Heart left ventricle (tissue), 16 donors: ENCODE measurements around the gene RAP2B. TPM values are rescaled to one million over a fixed set of nuclear protein-coding genes. Genes with fewer than 3 reads are reported as not detected.
A peak's percentile ranks its signal among the peaks of the same experiment; 100 is the strongest.

ENCODE experiments used
- ATAC-seq, 4 donors: fragments of 200-7000 bp; cut with Tn5 transposase; one replicate each; pipeline ENCODE4 v1.9.1; 2020 to 2022; ENCODE audit warnings: moderate library complexity in 4 of 4, mild to moderate bottlenecking in 3 of 4, moderate number of reproducible peaks in 1 of 4
- DNase-seq, 5 donors: peaks; one replicate each; pipeline ENCODE4 v3.0.0-alpha.2; 2020
- H3K27ac ChIP-seq, 12 donors: fragments of 200-600 bp; sonication (generic) in 4 of 12; one replicate each; pipeline versions ENCODE4 v1.5.0 to v1.8.0; 2016 to 2022; ENCODE audit warnings: mild to moderate bottlenecking in 2 of 12
- H3K27me3 ChIP-seq, 9 donors: fragments of 200-600 bp; sonication (generic) in 2 of 9; one replicate each; pipeline versions ENCODE4 v1.5.1 to v1.8.0; 2016 to 2022; ENCODE audit warnings: mild to moderate bottlenecking in 3 of 9
- H3K36me3 ChIP-seq, 9 donors: fragments of 200-600 bp; sonication (generic) in 2 of 9; one replicate each; pipeline versions ENCODE4 v1.5.0 to v1.8.0; 2018 to 2022; ENCODE audit warnings: mild to moderate bottlenecking in 2 of 9
- H3K4me1 ChIP-seq, 12 donors: fragments of 200-600 bp; sonication (generic) in 4 of 12; one replicate each; pipeline versions ENCODE4 v1.5.0 to v1.8.0; 2016 to 2022; ENCODE audit warnings: mild to moderate bottlenecking in 3 of 12
- H3K4me3 ChIP-seq, 12 donors: fragments of 200-600 bp; sonication (generic) in 4 of 12; one replicate each; pipeline versions ENCODE4 v1.5.0 to v1.8.0; 2017 to 2022; ENCODE audit warnings: mild to moderate bottlenecking in 9 of 12, moderate library complexity in 4 of 12
- H3K9me3 ChIP-seq, 12 donors: fragments of 200-600 bp; sonication (generic) in 4 of 12; one replicate each; pipeline versions ENCODE4 v1.5.0 to v1.8.0; 2016 to 2022; ENCODE audit warnings: mild to moderate bottlenecking in 1 of 12
- POLR2A ChIP-seq, 2 donors: fragments of 450-650 bp; IDR thresholded peaks; one replicate each; pipeline ENCODE4 v1.6.1; 2017; ENCODE audit warnings: antibody characterized with exemption in 2 of 2, mild to moderate bottlenecking in 2 of 2, moderate library complexity in 2 of 2
- WGBS, 4 donors: extraction: QIAGEN DNeasy Blood & Tissue Kit in 2 of 4; methylation state at CpG; one replicate each; pipeline versions ENCODE4 v1.1.5 to v1.1.7; 2013 to 2018; 5-methylcytosine and 5-hydroxymethylcytosine counted together
- intact Hi-C, 10 donors: fragments of 100-400 bp; cut with DNase I; formaldehyde crosslinking; loops; one replicate each; pipeline versions ENCODE4 v1.11.1 to v1.14.2; 2022
- polyA plus RNA-seq, 2 donors: library from polyadenylated mRNA; stranded (reverse); fragments of 200-250 nt; gene quantifications; one replicate each; pipeline ENCODE4 v1.2.3, GENCODE V29; 2013
- total RNA-seq, 9 donors: library from RNA; depleted of rRNA in 2 of 9; stranded (reverse); fragments of >200 nt in 2 of 9; fragmentation: NEBNext Ultra II Directional in 3 of 9; extraction: Animal tissue kit (Norgen Biotek cat#: 25700) in 3 of 9; gene quantifications; one replicate each; pipeline versions ENCODE4 v1.1.0 to v1.2.4, GENCODE V29; 2016 to 2023
- TF ChIP-seq, protein P1 (sequence below), 12 donors: fragments of 200-600 bp; sonication (generic) in 4 of 12; IDR thresholded peaks; one replicate each; pipeline versions ENCODE4 v1.5.0 to v1.8.0; 2018 to 2022; ENCODE audit warnings: antibody characterized with exemption in 12 of 12, mild to moderate bottlenecking in 5 of 12
- donor health status: ischemic (EF 13 %, LVEDD 7.1; RV severe dilation, severe dysfunction).
- donor health status: healthy with polysubstance abuse.
- donor health status: DM: no; HTN: yes; CAD: no.
- donor health status: DM: no; HTN: no; CAD: no.
- donor health status: ischemic (EF 25% LVEDD 6.9; RV normal size, moderate dysfunction).
- donor health status: ischemic (EF 25% LVEDD 5.7; RV mildly dilated, moderate dysfunction).
- donor health status: healthy.
- donor health status: DM: yes; HTN: yes; CAD: no.
- donor health status: ischemic (EF 35%, LVEDD 5.7; RV mildly dilated, moderate dysfunction).
- donor health status: nonischemic (EF 11% LVEDD 7.7; RV severe dilation, severe dysfunction).
- donor health status: DM: yes; HTN: yes; CAD: no.
- donor health status: PGD.
- donor health status: ischemic (EF 29% LVEDD 5.4; RV normal size, mild dysfunction).
- donor health status: nonischemic (EF 23%, LVEDD 6.1; RV moderate dilation, normal function).

RAP2B gene
- total and polyA plus RNA-seq, 11 donors = 0.99 to 23.8 (median 3.6) TPM

DNA sequence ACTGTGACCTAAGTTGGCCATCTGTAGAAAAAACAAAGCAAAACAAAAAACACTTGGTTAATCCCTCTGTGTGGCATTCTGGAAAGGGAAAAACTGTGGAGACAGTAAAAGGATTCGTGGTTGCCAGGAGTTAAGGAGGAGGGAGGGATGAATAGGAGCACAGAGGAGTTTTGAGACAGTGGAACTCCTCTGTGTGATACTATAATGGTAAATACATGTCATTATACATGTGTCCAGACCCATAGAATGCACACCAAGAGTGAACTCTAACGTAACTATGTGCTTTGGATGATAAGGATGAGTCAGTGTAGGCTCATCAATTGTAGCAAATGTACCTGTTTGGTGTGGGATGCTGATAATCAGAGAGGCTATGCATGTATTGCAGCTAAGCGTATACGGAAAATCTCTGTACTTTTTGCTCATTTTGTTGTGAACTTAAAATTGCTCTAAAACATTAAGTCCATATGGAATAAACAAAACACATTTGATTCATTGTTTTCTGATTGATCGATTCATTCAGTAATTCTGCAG is 33.4 kb downstream of the RAP2B start:
- no peak for TF ChIP-seq POLR2A (IDR thresholded peaks at IDR 0.05)
- TF ChIP-seq, protein P1, sequence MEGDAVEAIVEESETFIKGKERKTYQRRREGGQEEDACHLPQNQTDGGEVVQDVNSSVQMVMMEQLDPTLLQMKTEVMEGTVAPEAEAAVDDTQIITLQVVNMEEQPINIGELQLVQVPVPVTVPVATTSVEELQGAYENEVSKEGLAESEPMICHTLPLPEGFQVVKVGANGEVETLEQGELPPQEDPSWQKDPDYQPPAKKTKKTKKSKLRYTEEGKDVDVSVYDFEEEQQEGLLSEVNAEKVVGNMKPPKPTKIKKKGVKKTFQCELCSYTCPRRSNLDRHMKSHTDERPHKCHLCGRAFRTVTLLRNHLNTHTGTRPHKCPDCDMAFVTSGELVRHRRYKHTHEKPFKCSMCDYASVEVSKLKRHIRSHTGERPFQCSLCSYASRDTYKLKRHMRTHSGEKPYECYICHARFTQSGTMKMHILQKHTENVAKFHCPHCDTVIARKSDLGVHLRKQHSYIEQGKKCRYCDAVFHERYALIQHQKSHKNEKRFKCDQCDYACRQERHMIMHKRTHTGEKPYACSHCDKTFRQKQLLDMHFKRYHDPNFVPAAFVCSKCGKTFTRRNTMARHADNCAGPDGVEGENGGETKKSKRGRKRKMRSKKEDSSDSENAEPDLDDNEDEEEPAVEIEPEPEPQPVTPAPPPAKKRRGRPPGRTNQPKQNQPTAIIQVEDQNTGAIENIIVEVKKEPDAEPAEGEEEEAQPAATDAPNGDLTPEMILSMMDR (IDR thresholded peaks at IDR 0.05) = no peak
- ATAC-seq (no peak), DNase-seq (no peak)
- intact Hi-C loops = no loop called here
- no peak overlapping the region for H3K27ac ChIP-seq
- no peaks in the 10 kb centered on the region for H3K27me3 ChIP-seq
- no peaks in the 10 kb centered on the region for H3K36me3 ChIP-seq
- no peaks in the 10 kb centered on the region for H3K9me3 ChIP-seq
- no peak overlapping the region for H3K4me3 ChIP-seq
- no peaks in the 10 kb centered on the region for H3K4me1 ChIP-seq
- 77 to 83% (median 81%) methylated on average over 5 of the region's 5 CpGs for WGBS, 4 donors

DNA sequence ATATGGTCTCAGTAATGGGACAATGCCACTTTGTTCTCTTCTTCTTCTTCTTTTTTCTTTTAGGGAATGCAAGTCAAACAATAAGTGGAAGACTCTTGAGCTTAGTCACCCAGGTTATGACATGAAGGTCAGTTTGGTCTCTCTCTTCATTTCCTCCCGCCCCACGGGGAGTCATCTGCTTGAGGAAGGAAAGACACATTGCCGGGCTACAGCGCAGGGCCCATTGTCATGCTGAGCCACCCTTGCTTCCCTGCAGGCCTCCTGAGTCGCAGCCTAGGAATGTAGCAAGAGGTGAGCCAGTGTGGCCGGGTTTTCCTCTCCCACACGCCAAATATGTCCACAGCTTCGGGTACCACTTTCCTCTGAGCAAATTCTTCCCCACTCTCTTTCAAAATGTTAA is 47.6 kb downstream of the RAP2B start:
- peaks cover 0 to 20% (median 0%) of the 10 kb centered on the region in 12 donors for H3K4me1 ChIP-seq
- no peak overlapping the region for H3K4me3 ChIP-seq
- peak overlapping the region in 1 of 12 donors; percentile 19 for H3K27ac ChIP-seq
- peak in 3 of 5 donors; percentile 28 to 50 (median 38) for DNase-seq
- H3K27me3 ChIP-seq = no peaks in the 10 kb centered on the region
- intact Hi-C loops = no loop called here
- H3K9me3 ChIP-seq = no peaks in the 10 kb centered on the region
- 47 to 54% (median 48%) methylated on average over 8 of the region's 8 CpGs for WGBS, 4 donors
- no peak for TF ChIP-seq POLR2A (IDR thresholded peaks at IDR 0.05)
- TF ChIP-seq, protein P1 (IDR thresholded peaks at IDR 0.05) = no peak
- peak in 3 of 4 donors; percentile 58 to 82 (median 72) for ATAC-seq
- no peaks in the 10 kb centered on the region for H3K36me3 ChIP-seq

DNA sequence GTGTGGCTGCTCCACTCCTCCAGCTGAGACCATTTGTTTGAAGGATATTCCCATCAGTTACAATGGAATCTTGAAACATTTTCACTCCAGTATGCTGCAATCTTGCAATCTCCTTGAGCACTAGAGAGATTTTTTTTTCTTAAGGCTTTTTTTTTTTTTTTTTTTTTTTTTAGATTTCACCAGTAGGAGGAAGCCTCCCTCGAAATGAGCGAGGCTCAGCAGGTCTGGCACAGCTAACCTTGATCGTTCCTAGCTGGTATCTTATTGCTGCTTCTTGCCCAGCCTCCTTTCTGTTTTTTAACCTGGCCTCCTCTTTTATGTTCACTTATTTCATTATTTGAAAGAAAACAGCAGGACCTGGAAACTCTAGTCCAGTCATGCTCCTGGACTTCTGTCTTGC is 48.1 kb downstream of the RAP2B start:
- H3K36me3 ChIP-seq = no peaks in the 10 kb centered on the region
- no peak overlapping the region for H3K4me3 ChIP-seq
- WGBS, 4 donors = 37 to 60% (median 43%) methylated on average over 3 of the region's 3 CpGs
- H3K27ac ChIP-seq = peak overlapping the region in 1 of 12 donors; percentile 19
- DNase-seq (no peak), ATAC-seq (no peak)
- H3K9me3 ChIP-seq = no peaks in the 10 kb centered on the region
- TF ChIP-seq, protein P1 (IDR thresholded peaks at IDR 0.05) = peak in 3 of 12 donors; percentile 9 to 23 (median 11)
- no peak for TF ChIP-seq POLR2A (IDR thresholded peaks at IDR 0.05)
- H3K27me3 ChIP-seq = no peaks in the 10 kb centered on the region
- peaks cover 0 to 20% (median 0%) of the 10 kb centered on the region in 12 donors for H3K4me1 ChIP-seq
- intact Hi-C loops = no loop called here

DNA sequence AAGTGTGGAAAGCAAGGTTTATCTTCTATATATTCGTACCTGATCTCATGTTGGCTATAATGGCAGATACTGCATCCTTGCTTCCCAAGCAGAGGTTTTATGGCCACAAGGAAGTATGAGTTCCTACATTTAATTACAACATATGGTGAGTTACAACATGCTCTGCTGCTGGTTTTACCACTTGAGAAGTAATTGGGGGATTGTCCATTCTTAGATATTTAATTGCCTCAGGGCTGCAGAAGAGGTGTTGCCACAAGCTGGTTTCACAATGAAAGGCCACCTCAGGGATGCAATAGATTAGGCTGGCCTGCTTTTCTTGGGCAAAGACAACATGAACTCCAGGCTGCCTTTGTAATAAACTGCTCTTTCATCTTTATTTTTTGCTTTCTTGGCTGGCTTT is 48.6 kb downstream of the RAP2B start:
- Histone ChIP-seq H3K4me1 (peaks cover 0 to 20% (median 0%) of the 10 kb centered on the region in 12 donors), H3K9me3 (no peaks in the 10 kb centered on the region), H3K4me3 (no peak overlapping the region), H3K36me3 (no peaks in the 10 kb centered on the region), H3K27ac (peak overlapping the region in 1 of 12 donors; percentile 28), H3K27me3 (no peaks in the 10 kb centered on the region)
- intact Hi-C loops = no loop called here
- DNase-seq = no peak
- TF ChIP-seq POLR2A (IDR thresholded peaks at IDR 0.05) = no peak
- TF ChIP-seq, protein P1 (IDR thresholded peaks at IDR 0.05) = no peak
- 86 to 96% (median 93%) methylated on average over 1 of the region's 1 CpG for WGBS, 4 donors
- ATAC-seq = no peak
